OCI-LY3 (cell line): ENCODE results near the gene ZNF550.

ENCODE experiments used
- H2AFZ ChIP-seq: fragments of 200-600, 300-600 bp; shearing (Covaris generic); 2 replicates; pipeline ENCODE4 v1.6.0; 2014; ENCODE audit warnings: antibody characterized with exemption, low read depth, low read length
- H3K27ac ChIP-seq: fragments of 200-600, 300-600 bp; sonication (generic); 2 replicates; pipeline ENCODE4 v1.5.1; 2014; ENCODE audit warnings: mild to moderate bottlenecking, low read length, moderate library complexity, mixed read lengths
- H3K27me3 ChIP-seq: fragments of 200-600, 300-600 bp; sonication (generic); 2 replicates; pipeline ENCODE4 v1.6.1; 2014; ENCODE audit warnings: low read depth, low read length, mixed read lengths
- H3K36me3 ChIP-seq: fragments of 200-600, 300-600 bp; sonication (generic); replicated peaks from 2 replicates; pipeline ENCODE3; 2014; ENCODE audit warnings: low read depth, low read length, mixed read lengths
- H3K4me1 ChIP-seq: fragments of 300-600, 200-600 bp; sonication (generic); 2 replicates; pipeline ENCODE4 v1.6.1; 2014; ENCODE audit warnings: low read length, mixed read lengths
- H3K4me2 ChIP-seq: fragments of 200-600, 300-600 bp; sonication (generic); 2 replicates; pipeline ENCODE4 v1.6.1; 2014; ENCODE audit warnings: low read length, mixed read lengths
- H3K4me3 ChIP-seq: fragments of 300-600, 200-600 bp; sonication (generic); 2 replicates; pipeline ENCODE4 v1.5.1; 2014; ENCODE audit warnings: antibody characterized with exemption, mild to moderate bottlenecking, low read length, moderate library complexity
- H3K79me2 ChIP-seq: fragments of 300-600, 200-600 bp; shearing (Covaris generic); 2 replicates; pipeline ENCODE4 v1.6.1; 2014; ENCODE audit warnings: mild to moderate bottlenecking, low read length, mixed read lengths
- H3K9ac ChIP-seq: fragments of 300-600, 200-600 bp; shearing (Covaris generic); 2 replicates; pipeline ENCODE4 v1.6.0; 2014; ENCODE audit warnings: mild to moderate bottlenecking, low read length, moderate library complexity
- H3K9me3 ChIP-seq: fragments of 200-600, 300-600 bp; shearing (Covaris generic); 2 replicates; pipeline ENCODE4 v1.6.1; 2014; ENCODE audit warnings: low read length, mixed read lengths; ENCODE audit not compliant: insufficient read depth
- H4K20me1 ChIP-seq: fragments of 200-600, 300-600 bp; sonication (generic); 2 replicates; pipeline ENCODE4 v1.6.1; 2016; ENCODE audit warnings: low read length, mixed read lengths; ENCODE audit not compliant: insufficient read depth
- EZH2phosphoT487 ChIP-seq: fragments of 200-600 bp; shearing (Covaris generic); IDR thresholded peaks from 2 replicates; pipeline ENCODE4 v1.6.1; 2018; ENCODE audit warnings: antibody characterized with exemption, mixed run types, low read depth
- TF ChIP-seq, protein P1 (sequence below): fragments of 200-600, 300-600 bp; sonication (generic); IDR thresholded peaks from 2 replicates; pipeline ENCODE4 v1.5.1; 2014; ENCODE audit warnings: antibody characterized with exemption, low read length, low read depth

ZNF550 gene

DNA sequence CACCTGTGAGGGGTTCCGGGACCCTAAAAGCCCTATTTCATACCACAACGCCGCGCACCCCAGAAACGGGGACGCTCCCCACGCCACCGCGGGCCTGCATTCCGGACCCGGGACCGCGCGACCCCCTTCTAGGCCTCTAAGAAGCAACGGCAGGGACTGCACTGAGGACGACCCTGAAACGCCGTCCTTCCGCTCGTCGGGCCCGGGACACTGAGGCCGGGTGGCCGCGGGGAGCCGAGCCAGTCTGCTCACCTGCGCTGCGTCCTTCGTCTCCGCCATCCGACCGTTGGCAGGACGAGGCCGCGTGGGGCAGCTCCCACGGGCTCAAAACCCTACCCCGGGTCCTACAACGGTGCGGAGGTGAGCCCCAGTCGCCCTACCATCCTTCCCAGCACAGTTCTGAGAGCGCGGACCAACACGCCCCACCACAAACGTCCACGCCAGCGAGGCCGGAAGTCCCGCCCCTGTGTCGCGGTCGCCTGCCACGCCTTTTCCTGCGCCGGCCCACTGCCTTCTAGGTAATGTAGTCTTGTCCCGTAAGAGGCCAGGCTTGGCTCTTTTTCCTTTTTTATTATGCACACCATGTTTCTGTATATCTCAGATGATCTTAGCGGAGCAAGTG is at the start of gene ZNF550:
TSS of gene ZNF550 (minus strand) at position 460 of the 622 bp plus-strand sequence. CDS start at position 279, 181 bp downstream.
- Histone ChIP-seq H3K4me2 (peak within 1 kb of the TSS; percentile 86), H3K79me2 (peaks cover 21% of the 10 kb centered on the region), H3K9ac (peak within 1 kb of the TSS; percentile 74), H3K4me1 (peaks cover 6% of the 10 kb centered on the region), H3K9me3 (peaks cover 43% of the 10 kb centered on the region), H3K36me3 (peaks cover 35% of the 10 kb centered on the region), H4K20me1 (no peaks in the 10 kb centered on the region), H3K27me3 (no peaks in the 10 kb centered on the region), H2AFZ (peak within 1 kb of the TSS; percentile 93), H3K4me3 (peak within 1 kb of the TSS; percentile 90), H3K27ac (no peak within 1 kb of the TSS)
- TF ChIP-seq, protein P1, sequence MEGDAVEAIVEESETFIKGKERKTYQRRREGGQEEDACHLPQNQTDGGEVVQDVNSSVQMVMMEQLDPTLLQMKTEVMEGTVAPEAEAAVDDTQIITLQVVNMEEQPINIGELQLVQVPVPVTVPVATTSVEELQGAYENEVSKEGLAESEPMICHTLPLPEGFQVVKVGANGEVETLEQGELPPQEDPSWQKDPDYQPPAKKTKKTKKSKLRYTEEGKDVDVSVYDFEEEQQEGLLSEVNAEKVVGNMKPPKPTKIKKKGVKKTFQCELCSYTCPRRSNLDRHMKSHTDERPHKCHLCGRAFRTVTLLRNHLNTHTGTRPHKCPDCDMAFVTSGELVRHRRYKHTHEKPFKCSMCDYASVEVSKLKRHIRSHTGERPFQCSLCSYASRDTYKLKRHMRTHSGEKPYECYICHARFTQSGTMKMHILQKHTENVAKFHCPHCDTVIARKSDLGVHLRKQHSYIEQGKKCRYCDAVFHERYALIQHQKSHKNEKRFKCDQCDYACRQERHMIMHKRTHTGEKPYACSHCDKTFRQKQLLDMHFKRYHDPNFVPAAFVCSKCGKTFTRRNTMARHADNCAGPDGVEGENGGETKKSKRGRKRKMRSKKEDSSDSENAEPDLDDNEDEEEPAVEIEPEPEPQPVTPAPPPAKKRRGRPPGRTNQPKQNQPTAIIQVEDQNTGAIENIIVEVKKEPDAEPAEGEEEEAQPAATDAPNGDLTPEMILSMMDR: no peak
- no peak for TF ChIP-seq EZH2phosphoT487

DNA sequence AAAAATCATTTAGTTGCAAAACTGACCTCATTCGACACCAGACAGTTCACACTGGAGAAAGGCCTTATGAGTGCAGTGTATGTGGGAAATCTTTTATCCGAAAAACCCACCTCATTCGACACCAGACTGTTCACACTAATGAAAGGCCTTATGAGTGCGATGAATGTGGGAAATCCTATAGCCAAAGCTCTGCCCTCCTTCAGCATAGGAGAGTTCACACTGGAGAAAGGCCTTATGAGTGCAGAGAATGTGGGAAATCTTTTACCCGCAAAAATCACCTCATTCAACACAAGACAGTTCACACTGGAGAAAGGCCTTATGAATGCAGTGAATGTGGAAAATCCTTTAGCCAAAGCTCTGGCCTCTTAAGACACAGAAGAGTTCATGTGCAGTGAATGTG is 47.3 kb upstream of the ZNF550 start:
- no peak overlapping the region for H3K9ac ChIP-seq
- no peaks in the 10 kb centered on the region for H3K27me3 ChIP-seq
- peaks cover 69% of the 10 kb centered on the region for H3K36me3 ChIP-seq
- no peak overlapping the region for H3K4me3 ChIP-seq
- TF ChIP-seq, protein P1: no peak
- no peak for TF ChIP-seq EZH2phosphoT487
- no peaks in the 10 kb centered on the region for H3K4me1 ChIP-seq
- no peak overlapping the region for H2AFZ ChIP-seq
- no peaks in the 10 kb centered on the region for H4K20me1 ChIP-seq
- H3K79me2 ChIP-seq: no peaks in the 10 kb centered on the region; the same call in 1 of the 2 replicates
- H3K9me3 ChIP-seq: 0 out of 2 replicates have a peak, but pooled peaks cover under 1% of the 10 kb centered on the region
- H3K27ac ChIP-seq: no peak overlapping the region
- no peak overlapping the region for H3K4me2 ChIP-seq

DNA sequence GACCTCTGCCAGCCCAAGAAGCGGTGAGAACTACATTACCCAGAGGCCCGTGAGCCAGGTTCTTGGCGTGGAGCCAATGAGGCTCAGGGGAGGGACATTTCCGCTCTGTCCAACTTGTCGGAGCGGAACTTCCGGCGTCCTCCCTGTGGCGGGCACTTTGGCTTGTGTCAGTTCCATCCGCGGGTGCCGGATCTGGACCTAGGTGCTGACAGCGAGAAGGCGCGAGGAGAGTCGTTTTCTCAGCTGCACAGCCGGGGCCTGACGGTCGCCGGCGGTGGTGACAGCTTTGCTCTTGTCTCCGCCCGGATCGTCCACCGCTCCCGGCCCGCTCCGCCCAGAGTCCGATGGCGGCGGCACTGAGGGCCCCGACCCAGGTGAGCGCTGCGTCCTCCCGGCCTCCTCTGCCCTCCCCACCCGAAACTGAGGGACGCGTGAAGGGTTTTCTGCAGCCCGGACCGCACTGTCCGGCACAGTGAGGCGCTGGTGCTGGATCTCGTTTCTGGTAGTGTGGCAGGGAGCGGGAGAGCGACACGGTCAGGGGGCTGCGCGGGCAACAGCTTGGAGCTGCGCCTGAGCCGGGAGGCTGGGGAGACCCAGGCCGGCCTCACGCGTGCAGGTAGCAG is 40.2 kb upstream of the ZNF550 start, which contains the start of gene ZNF530:
TSS of gene ZNF530 (plus strand) at position 125 of the 623 bp plus-strand sequence. CDS start 4,461 bp downstream, outside the sequence.
- H4K20me1 ChIP-seq: no peaks in the 10 kb centered on the region
- TF ChIP-seq, protein P1: no peak
- no peak for TF ChIP-seq EZH2phosphoT487
- peak within 1 kb of the TSS; percentile 61 for H3K9ac ChIP-seq
- 0 out of 2 replicates have a peak, but pooled peaks cover 2% of the 10 kb centered on the region for H3K9me3 ChIP-seq
- peaks cover 10% of the 10 kb centered on the region for H3K4me1 ChIP-seq
- peak within 1 kb of the TSS; percentile 87 for H3K4me3 ChIP-seq
- H3K4me2 ChIP-seq: peak within 1 kb of the TSS; percentile 72
- no peak within 1 kb of the TSS for H3K27ac ChIP-seq
- H3K27me3 ChIP-seq: no peaks in the 10 kb centered on the region
- peaks cover 14% of the 10 kb centered on the region for H3K79me2 ChIP-seq
- H2AFZ ChIP-seq: peak within 1 kb of the TSS; percentile 98
- H3K36me3 ChIP-seq: peaks cover 30% of the 10 kb centered on the region

DNA sequence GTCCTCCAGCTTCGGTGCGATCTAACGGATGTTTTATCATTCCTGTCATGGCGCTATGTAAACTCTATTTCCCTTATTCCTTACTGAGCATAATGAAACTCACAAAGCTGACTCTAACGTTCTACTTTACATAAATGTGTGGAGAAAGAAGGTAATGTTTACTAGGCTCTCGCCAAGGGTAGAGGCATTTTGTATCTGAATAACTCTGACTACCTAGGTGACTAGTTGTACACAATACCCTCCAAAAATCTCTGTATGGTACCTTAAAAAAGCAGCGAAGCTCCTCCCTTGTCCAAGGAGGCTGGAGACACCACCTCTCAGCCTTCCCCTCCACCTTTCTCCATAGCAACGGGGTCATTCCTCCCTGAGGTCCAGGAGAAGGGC is 39.7 kb upstream of the ZNF550 start:
- no peaks in the 10 kb centered on the region for H4K20me1 ChIP-seq
- H3K9me3 ChIP-seq: 0 out of 2 replicates have a peak, but pooled peaks cover 2% of the 10 kb centered on the region
- peak overlapping the region; percentile 72 for H3K4me2 ChIP-seq
- H3K4me3 ChIP-seq: peak overlapping the region; percentile 87
- no peak overlapping the region for H3K27ac ChIP-seq
- TF ChIP-seq, protein P1: no peak; the same call in 1 of the 2 replicates
- TF ChIP-seq EZH2phosphoT487: no peak
- H3K36me3 ChIP-seq: peaks cover 25% of the 10 kb centered on the region
- H3K4me1 ChIP-seq: peaks cover 10% of the 10 kb centered on the region
- no peaks in the 10 kb centered on the region for H3K27me3 ChIP-seq
- peak overlapping the region; percentile 14; the same call in 1 of the 2 replicates for H3K9ac ChIP-seq
- peak overlapping the region; percentile 98 for H2AFZ ChIP-seq
- H3K79me2 ChIP-seq: peaks cover 14% of the 10 kb centered on the region
